GM18861 (cell line): Measurements from ENCODE around the gene HGFAC.
"Not testable (repeated sequence)": the region's sequence is repeated elsewhere in the genome, so short reads cannot be mapped to it uniquely, and the experiment has no call there.

Experiments used
- ATAC-seq: cut with Tn5 transposase; IDR thresholded peaks from one replicate; pipeline ENCODE4 v1.9.1; 2021; ENCODE audit not compliant: unreplicated experiment

HGFAC gene

GRCh38 chr4:3440979-3441500 lies 728 bp upstream of the HGFAC start:
- ATAC-seq = no peak

DNA sequence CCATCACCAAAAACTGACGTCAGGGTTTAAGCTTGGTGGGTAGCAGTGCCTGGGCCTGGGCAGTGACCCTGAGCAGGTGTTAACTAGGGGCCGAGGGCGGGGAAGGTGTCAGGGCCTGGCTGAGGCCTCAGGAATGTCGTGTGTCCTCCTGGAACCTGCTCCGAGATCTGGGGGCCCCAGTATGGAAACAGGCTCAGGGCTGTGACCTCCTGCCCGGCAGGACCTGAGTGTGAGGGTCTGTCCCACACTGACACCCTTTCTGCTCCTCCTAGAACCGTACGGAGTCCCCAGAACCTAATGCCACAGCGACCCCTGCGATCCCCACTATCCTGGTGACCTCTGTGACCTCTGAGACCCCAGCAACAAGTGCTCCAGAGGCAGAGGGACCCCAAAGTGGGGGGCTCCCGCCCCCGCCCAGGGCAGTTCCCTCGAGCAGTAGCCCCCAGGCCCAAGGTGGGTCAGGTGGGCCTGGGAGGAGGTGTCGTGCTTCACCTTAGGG lies 741 bp downstream of the HGFAC start:
- ATAC-seq = no peak

DNA sequence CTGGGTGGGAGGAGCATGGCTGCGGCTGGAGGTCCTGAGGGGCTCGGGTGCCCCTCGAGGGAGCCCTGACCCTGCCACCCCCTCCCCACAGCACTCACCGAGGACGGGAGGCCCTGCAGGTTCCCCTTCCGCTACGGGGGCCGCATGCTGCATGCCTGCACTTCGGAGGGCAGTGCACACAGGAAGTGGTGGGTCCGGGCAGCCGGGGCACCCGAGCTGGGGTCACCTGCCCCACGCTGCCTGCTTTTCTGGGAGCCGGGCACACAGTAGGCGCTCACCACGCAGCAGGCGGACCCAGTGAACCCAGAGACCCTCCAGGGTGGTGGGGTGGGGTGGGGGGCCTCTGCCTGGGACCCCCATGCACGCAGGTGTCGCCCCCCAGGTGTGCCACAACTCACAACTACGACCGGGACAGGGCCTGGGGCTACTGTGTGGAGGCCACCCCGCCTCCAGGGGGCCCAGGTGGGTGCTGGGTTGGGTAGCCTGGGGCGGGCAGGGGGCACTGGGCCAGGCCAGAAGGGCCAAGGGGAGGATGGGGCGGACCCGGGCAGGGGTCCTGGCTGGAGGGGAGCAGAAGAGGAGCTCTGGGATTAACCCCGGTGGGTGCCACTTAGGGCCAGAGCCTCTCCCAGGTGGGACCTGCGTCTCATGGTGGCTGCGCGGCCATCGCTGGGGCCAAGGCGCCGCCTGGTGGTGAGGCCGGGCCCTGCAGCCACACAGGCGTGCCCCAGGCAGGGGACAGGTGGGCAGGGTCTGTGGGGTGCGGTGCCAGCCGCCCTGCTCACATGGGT lies 1.4 kb downstream of the HGFAC start:
- no peak for ATAC-seq

GRCh38 chr4:3443750-3444309 lies 2.1 kb downstream of the HGFAC start:
- ATAC-seq = no peak

DNA sequence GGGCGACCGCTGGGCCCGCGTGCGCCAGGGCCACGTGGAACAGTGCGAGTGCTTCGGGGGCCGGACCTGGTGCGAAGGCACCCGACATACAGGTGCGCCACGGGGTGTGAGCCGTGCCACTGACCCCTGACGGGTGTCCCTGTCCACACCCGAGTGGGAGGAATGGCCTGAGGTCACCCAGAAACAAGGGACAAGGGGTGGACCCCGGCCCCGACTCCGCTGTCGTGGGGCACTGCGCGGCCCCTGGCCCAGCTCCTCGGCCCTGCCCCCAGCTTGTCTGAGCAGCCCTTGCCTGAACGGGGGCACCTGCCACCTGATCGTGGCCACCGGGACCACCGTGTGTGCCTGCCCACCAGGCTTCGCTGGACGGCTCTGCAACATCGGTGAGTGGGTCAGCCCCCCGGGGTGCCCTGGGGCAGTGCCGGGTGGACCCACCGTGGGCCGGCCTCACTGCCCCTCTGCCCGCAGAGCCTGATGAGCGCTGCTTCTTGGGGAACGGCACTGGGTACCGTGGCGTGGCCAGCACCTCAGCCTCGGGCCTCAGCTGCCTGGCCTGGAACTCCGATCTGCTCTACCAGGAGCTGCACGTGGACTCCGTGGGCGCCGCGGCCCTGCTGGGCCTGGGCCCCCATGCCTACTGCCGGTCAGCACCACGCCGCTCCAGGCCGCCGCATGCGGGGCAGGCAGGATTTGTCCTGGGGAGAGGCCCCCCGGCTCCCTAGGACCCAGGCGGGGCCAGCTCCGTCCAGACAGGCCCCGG lies 2.8 kb downstream of the HGFAC start:
- no peak for ATAC-seq

DNA sequence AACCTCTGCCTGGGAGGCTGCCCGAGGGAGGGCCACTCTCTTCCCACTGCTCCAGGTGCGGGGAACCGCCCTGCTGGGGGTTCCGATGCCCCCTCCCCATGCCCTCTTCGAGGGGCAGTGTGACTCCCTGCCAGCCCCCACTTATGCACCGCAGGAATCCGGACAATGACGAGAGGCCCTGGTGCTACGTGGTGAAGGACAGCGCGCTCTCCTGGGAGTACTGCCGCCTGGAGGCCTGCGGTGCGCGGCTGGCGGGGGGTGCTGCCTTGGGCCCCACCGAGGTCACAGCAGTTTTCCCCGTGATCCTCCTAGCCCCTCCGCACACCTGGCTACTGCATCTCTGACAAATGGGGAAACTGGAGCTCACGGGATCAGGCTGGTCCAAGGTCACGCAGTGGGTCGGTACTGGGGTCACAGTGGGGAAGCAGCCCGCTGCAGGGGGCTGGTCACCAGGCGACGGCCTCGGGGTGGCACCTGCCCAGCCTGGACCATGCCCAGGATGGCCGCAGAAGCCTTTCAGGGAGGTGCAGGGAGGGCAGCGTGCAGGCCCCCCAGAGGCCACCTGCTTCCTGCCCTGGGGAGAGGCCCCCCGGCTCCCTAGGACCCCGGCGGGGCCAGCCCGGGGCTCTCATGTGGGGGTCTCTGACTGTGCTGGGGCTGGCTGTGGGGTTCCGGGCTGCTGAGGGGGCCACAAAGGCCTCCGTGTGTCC lies 3.5 kb downstream of the HGFAC start:
- no peak for ATAC-seq

- no peak for ATAC-seq
Measured at GRCh38 chr4:3445829-3446545, 4.2 kb downstream of the HGFAC start.

DNA sequence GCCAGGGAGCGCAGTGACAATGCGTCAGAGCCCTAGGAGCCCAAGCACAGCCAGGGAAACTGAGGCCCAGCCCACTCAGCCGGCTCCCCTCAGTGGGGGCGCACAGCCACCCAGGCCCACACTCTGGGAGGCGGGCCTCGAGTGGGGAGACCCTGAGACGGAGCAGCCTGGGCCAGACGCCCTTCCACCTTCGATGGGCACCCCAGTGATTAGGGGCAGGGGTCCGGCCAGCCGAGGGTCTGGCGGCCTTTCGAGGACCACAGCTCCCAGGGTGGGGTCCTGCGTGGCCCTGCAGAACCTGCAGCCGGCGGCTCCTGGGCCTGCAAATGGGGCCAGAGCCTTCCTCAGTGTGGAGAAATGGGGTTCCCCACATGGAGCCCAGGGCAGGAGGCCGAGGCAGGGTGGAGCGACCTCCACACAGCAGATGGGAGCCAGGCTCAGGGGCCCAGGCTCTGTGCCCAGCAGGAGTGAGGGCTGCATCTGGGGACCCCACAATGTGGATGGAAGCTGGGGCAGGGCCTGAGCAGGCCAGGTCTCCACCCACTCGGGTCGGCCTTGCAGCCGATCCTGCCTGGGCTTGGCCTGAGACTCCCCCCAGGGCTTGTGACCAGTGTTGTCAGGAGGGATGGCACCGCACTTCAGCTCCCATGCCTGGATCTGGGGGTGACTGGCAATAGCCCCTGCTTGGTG lies 5.0 kb downstream of the HGFAC start:
- no peak for ATAC-seq

DNA sequence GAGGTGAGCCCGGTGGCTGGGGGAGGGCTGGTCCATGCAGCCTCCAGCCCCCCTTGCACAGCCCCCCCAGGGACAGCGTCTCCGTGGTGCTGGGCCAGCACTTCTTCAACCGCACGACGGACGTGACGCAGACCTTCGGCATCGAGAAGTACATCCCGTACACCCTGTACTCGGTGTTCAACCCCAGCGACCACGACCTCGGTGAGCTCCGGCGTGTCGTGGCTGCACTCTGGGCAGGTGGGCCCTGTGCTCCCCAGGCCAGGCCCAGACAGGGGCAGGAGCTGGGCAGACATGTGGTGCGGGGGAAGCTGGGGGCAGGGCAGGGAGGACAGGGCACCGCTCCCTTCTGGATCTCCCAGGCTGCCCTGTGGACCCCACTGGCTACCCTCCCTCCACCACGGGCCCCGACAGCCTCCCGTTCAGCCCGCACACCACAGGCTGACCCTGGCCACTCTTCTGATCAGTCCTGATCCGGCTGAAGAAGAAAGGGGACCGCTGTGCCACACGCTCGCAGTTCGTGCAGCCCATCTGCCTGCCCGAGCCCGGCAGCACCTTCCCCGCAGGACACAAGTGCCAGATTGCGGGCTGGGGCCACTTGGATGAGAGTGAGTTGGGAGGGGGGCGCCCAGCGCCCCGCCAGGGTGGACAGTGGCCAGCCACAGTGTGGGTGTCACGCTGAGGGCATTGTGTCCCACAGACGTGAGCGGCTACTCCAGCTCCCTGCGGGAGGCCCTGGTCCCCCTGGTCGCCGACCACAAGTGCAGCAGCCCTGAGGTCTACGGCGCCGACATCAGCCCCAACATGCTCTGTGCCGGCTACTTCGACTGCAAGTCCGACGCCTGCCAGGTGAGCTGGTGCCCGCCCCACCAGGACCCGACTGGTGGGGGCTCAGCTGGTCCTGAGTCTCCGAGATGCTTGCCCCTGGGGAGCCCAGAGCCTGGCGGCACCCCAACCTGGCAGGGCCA lies 5.9 kb downstream of the HGFAC start:
- ATAC-seq = no peak

GRCh38 chr4:3449047-3449573 lies 7.3 kb downstream of the HGFAC start:
- ATAC-seq = no peak

- no peak for ATAC-seq
Measured at GRCh38 chr4:3449574-3450534, 8.1 kb downstream of the HGFAC start.

- no peak for ATAC-seq
Measured at GRCh38 chr4:3450643-3451042, 8.9 kb downstream of the HGFAC start.

DNA sequence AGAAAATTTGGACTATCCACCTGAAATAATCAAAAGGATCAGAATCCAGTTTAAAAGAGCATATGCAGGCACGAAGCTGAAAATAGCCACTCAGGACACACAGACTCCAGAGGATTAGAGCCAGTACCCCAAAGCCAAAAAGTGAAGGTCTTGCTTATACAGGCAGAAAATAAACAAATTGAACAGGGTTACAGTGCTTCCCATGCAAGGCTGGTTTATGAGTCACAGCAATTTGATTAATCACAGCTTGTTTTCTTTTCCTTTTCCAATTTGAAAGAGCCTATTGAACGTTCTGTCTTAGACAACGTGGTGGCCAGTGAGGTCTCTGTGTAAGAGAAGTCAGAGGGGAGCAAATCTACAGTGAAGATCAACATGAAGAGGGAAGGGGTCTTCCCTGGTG lies 10.2 kb downstream of the HGFAC start:
- no peak for ATAC-seq

DNA sequence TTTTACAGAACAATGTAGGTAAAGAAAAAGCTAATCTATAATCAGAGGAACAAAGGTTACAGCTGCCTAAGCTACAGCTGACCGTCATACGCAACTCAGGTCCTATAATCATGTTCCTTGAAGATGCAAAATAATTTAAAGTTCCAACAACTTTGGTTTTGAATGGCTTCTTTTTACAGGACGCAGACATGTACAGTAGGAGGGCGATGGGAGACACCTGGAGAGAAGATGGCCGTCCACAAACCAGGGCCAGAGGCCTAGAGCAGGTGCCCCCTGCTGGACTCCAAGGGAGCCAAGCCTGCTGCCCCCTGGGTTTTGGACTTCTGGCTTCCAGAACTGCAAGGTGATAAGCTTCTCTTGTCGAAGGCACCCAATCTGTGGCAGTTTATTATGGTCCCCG lies 10.6 kb downstream of the HGFAC start:
- ATAC-seq = no peak

DNA sequence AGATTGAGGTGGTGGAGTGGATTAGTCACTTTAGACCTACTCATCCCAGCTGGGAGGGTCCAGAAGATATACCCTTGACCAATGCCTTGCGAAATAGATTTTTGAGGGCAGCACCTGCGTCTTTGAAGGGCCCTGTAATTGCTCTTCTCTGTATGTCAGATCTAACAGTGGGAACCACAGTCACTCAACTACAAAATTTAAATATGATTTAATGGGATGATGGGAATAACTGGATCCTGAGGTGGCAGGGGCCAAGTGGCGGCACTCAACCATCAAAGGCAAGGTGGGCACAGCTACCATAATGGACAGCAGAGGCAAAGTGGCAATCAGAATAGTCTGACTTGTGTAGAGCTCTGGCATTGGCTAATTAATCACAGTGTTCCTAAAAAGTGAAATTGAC lies 13.8 kb downstream of the HGFAC start:
- ATAC-seq = not testable (repeated sequence)

GRCh38 chr4:3458371-3458770 lies 16.6 kb downstream of the HGFAC start:
- no peak for ATAC-seq

DNA sequence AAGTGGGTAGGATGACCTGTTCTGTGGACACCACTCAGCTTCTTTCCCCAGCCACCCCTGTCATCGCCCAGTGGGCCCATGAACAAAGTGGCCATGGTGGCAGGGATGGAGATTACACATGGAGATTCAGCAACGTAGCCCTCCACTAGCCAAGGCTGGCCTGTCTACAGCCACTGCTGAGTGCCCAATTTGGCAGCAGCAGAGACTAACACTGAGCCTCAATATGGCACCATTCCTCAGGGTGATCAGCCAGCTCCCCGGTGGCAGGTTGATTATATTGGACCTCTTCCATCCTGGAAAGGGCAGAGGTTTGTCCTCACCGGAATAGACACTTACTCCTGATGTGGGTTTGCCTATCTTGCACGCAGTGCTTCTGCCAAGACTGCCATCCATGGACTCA lies 17.4 kb downstream of the HGFAC start:
- ATAC-seq = not testable (repeated sequence)
